ENCODE measurements around the gene PNLIPRP3. TPM values are rescaled to one million over a fixed set of nuclear protein-coding genes. Genes with fewer than 3 reads are reported as not detected.

The PNLIPRP3 gene
- total and polyA plus RNA-seq, 2 donors (not counting 1 experiment from before 2014, with no cell fraction given): not detected

DNA sequence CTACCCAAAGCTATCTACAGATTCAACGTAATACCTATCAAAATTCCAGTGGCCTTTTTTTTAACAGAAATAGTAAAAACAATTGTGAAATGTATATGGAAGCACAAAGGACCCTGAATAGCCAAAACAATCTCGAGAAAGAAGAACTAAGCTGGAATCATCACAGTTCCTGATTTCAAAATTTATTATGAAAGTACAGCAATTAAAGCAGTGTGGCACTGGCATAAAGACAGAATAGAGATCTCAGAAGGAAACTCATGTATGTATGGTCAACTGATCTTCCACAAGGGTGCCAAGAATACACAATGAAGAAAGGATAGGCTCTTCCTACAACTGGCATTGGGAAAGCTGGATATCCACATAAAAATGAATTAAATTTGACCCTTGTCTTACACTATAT, 23.2 kb downstream of the PNLIPRP3 start:
- no peak overlapping the region for H3K27ac ChIP-seq (ENCODE audit: low read length in 2 of 2)
- H3K4me1 ChIP-seq (ENCODE audit: control insufficient read depth in 2 of 2, insufficient read depth in 2 of 2, low read length in 2 of 2): no peaks in the 10 kb centered on the region
- no peaks in the 10 kb centered on the region for H3K36me3 ChIP-seq (replicated peaks in 1 of 2; ENCODE audit: control extremely low read depth in 1 of 2, control insufficient read depth in 1 of 2, extremely low read depth in 1 of 2, insufficient read depth in 2 of 2, low read length in 1 of 2)
- H3K9me3 ChIP-seq (ENCODE audit: control extremely low read depth in 1 of 3, control insufficient read depth in 2 of 3, insufficient read depth in 1 of 3, low read length in 2 of 3): peaks cover 0 to 7% (median 0%) of the 10 kb centered on the region in 3 donors
- H3K9me3 Mint-ChIP-seq (ENCODE audit: insufficient read depth): peaks cover 4% of the 10 kb centered on the region
- H3K4me3 Mint-ChIP-seq: no peak overlapping the region
- H3K27me3 Mint-ChIP-seq: peaks cover 4% of the 10 kb centered on the region
- no peaks in the 10 kb centered on the region for H3K79me2 ChIP-seq (ENCODE audit: control insufficient read depth, insufficient read depth, low read length)
- no peak for TF ChIP-seq EZH2 (IDR thresholded peaks at IDR 0.05; ENCODE audit: borderline replicate concordance, insufficient read depth, low read depth, low read length, poor library complexity, severe bottlenecking)
- no peak for TF ChIP-seq CTCF (IDR thresholded peaks at IDR 0.05)
- H4K20me1 ChIP-seq (ENCODE audit: control insufficient read depth, insufficient read depth, low read length, poor library complexity, severe bottlenecking): no peaks in the 10 kb centered on the region
- ChIA-PET POLR2A (no interaction called here), CTCF (interaction anchor here (0.9 kb wide), 1 partner anchor 11 kb away, joined by 3 read pairs; no protein-coding TSS in a partner anchor)
- DNase-seq: no peak
- H3K4me1 Mint-ChIP-seq: no peaks in the 10 kb centered on the region
- no peak overlapping the region for H2AFZ ChIP-seq (ENCODE audit: insufficient read depth, low read depth, low read length, poor library complexity, severe bottlenecking)
- H3K27me3 ChIP-seq (replicated peaks in 1 of 4; ENCODE audit: control extremely low read depth in 1 of 4, control insufficient read depth in 3 of 4, insufficient read depth in 4 of 4, low read length in 3 of 4): no peaks in the 10 kb centered on the region
- no peak overlapping the region for H3K9ac ChIP-seq (ENCODE audit: low read length)
- H3K4me2 ChIP-seq (replicated peaks; ENCODE audit: low read depth, low read length, poor library complexity, severe bottlenecking): no peak overlapping the region
- ATAC-seq (ENCODE audit: low read depth): no peak
- intact Hi-C loops (cut with micrococcal nuclease): no loop called here
- no peak overlapping the region for H3K27ac Mint-ChIP-seq
- WGBS (ENCODE audit: insufficient coverage): 50% methylated on average over 1 of the region's 2 CpGs
- no peak overlapping the region for H3K4me3 ChIP-seq (ENCODE audit: control extremely low read depth in 1 of 5, extremely low read depth in 1 of 5, insufficient read depth in 1 of 5, low read depth in 2 of 5, low read length in 4 of 5)

DNA sequence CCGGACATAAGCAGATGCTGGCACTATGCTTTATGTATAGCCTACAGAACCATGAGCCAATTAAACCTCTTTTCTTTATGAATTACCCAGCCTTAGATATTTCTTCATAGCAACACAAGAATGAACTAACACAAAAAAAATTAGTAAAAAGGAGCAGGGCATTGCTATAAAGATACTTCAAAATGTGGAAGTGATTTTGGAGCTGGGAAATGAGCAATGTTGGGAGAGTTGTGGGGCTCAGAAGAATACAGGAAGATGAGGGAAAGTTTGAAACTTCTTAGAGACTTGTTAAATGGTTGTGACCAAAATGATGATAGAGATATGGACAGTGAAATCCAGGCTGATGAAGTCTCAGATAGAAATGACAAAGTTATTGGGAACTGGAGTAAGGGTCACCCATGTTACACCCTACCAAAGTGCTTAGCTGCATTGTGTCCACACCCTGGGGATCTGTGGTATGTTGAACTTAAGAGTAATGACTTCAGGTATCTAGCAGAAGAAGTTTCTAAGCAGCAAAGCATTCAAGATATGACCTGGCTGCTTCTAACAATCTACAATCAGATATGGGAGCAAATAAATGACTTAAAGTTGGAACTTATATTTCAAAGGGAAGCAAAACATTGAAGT, 24.2 kb downstream of the PNLIPRP3 start:
- ATAC-seq (ENCODE audit: low read depth) (no peak), DNase-seq (no peak)
- H3K27ac ChIP-seq (ENCODE audit: low read length in 2 of 2): no peak overlapping the region
- no peak overlapping the region for H3K4me3 ChIP-seq (ENCODE audit: control extremely low read depth in 1 of 5, extremely low read depth in 1 of 5, insufficient read depth in 1 of 5, low read depth in 2 of 5, low read length in 4 of 5)
- no peaks in the 10 kb centered on the region for H3K4me1 Mint-ChIP-seq
- TF ChIP-seq CTCF (IDR thresholded peaks at IDR 0.05): no peak
- TF ChIP-seq EZH2 (IDR thresholded peaks at IDR 0.05; ENCODE audit: borderline replicate concordance, insufficient read depth, low read depth, low read length, poor library complexity, severe bottlenecking): no peak
- POLR2A ChIA-PET: no interaction called here
- peaks cover 4% of the 10 kb centered on the region for H3K9me3 Mint-ChIP-seq (ENCODE audit: insufficient read depth)
- H3K9me3 ChIP-seq (ENCODE audit: control extremely low read depth in 1 of 3, control insufficient read depth in 2 of 3, insufficient read depth in 1 of 3, low read length in 2 of 3): peaks cover 0 to 7% (median 0%) of the 10 kb centered on the region in 3 donors
- H4K20me1 ChIP-seq (ENCODE audit: control insufficient read depth, insufficient read depth, low read length, poor library complexity, severe bottlenecking): no peaks in the 10 kb centered on the region
- intact Hi-C loops (cut with micrococcal nuclease): no loop called here
- no peak overlapping the region for H3K27ac Mint-ChIP-seq
- H3K79me2 ChIP-seq (ENCODE audit: control insufficient read depth, insufficient read depth, low read length): no peaks in the 10 kb centered on the region
- no peaks in the 10 kb centered on the region for H3K4me1 ChIP-seq (ENCODE audit: control insufficient read depth in 2 of 2, insufficient read depth in 2 of 2, low read length in 2 of 2)
- H3K4me2 ChIP-seq (replicated peaks; ENCODE audit: low read depth, low read length, poor library complexity, severe bottlenecking): no peak overlapping the region
- 0% methylated on average over 1 of the region's 1 CpG for WGBS (ENCODE audit: insufficient coverage)
- H3K4me3 Mint-ChIP-seq: no peak overlapping the region
- no peaks in the 10 kb centered on the region for H3K27me3 ChIP-seq (replicated peaks in 1 of 4; ENCODE audit: control extremely low read depth in 1 of 4, control insufficient read depth in 3 of 4, insufficient read depth in 4 of 4, low read length in 3 of 4)
- no peak overlapping the region for H2AFZ ChIP-seq (ENCODE audit: insufficient read depth, low read depth, low read length, poor library complexity, severe bottlenecking)
- peaks cover 4% of the 10 kb centered on the region for H3K27me3 Mint-ChIP-seq
- H3K36me3 ChIP-seq (replicated peaks in 1 of 2; ENCODE audit: control extremely low read depth in 1 of 2, control insufficient read depth in 1 of 2, extremely low read depth in 1 of 2, insufficient read depth in 2 of 2, low read length in 1 of 2): no peaks in the 10 kb centered on the region
- CTCF ChIA-PET: no interaction called here
- no peak overlapping the region for H3K9ac ChIP-seq (ENCODE audit: low read length)
